ENCODE measurements around the gene MIER2.

MIER2 gene

GRCh38 chr19:281156-281853 is 63.3 kb downstream of the MIER2 start:
- no peaks in the 10 kb centered on the region for H3K9me3 ChIP-seq (replicated peaks in 1 of 11)
- H3K4me3 ChIP-seq, result no peak overlapping the region
- no peaks in the 10 kb centered on the region for H3K27me3 ChIP-seq
- H3K27ac ChIP-seq, result no peak overlapping the region
- H3K36me3 ChIP-seq, result no peaks in the 10 kb centered on the region
- no peaks in the 10 kb centered on the region for H4K20me1 ChIP-seq
- H3K9ac ChIP-seq, result no peak overlapping the region
- no peak for TF ChIP-seq Cebpa-rat (IDR thresholded peaks at IDR 0.05)
- H3K4me1 ChIP-seq, result peaks cover 0 to 9% (median 0%) of the 10 kb centered on the region in 10 experiments; a peak in 6 of 20 replicates
- H3K4me2 ChIP-seq, result no peak overlapping the region

GRCh38 chr19:280541-281009 is 64.0 kb downstream of the MIER2 start:
- H3K27ac ChIP-seq, result no peak overlapping the region
- H3K4me1 ChIP-seq, result peaks cover 0 to 9% (median 0%) of the 10 kb centered on the region in 10 experiments; a peak in 6 of 20 replicates
- no peak for TF ChIP-seq Cebpa-rat (IDR thresholded peaks at IDR 0.05)
- H3K4me2 ChIP-seq, result no peak overlapping the region
- no peaks in the 10 kb centered on the region for H3K36me3 ChIP-seq
- no peaks in the 10 kb centered on the region for H3K27me3 ChIP-seq
- no peaks in the 10 kb centered on the region for H4K20me1 ChIP-seq
- no peaks in the 10 kb centered on the region for H3K9me3 ChIP-seq (replicated peaks in 1 of 11)
- no peak overlapping the region for H3K9ac ChIP-seq
- no peak overlapping the region for H3K4me3 ChIP-seq

DNA sequence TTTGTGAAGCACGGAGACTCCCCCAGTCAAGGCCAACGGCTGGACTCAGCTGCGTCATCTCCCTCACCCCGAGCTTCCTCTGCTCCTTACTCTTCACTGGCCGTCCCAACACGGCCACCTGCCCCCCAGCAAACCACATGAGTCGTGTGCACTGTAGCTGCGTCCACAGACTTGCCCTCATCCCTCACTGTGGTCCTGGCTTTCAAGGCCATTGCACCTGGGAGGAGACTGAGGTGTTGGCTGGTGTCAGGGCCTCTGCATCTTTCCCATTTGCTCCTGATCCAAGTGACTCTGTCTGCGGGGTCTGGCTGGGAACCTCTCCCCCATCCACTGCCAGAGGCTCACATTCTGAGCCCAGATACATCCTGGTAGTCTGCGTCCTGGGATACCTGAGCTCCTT is 64.9 kb downstream of the MIER2 start:
- Histone ChIP-seq H3K4me2 (peak overlapping the region in 5 of 11 experiments; percentile 8 to 29 (median 23); a peak in 3 of 22 replicates), H3K4me1 (peaks cover 0 to 9% (median 0%) of the 10 kb centered on the region in 10 experiments; a peak in 6 of 20 replicates), H3K27ac (no peak overlapping the region), H3K36me3 (no peaks in the 10 kb centered on the region), H4K20me1 (no peaks in the 10 kb centered on the region), H3K9me3 (replicated peaks in 1 of 11) (no peaks in the 10 kb centered on the region), H3K27me3 (no peaks in the 10 kb centered on the region), H3K9ac (no peak overlapping the region), H3K4me3 (no peak overlapping the region)
- no peak for TF ChIP-seq Cebpa-rat (IDR thresholded peaks at IDR 0.05)

GRCh38 chr19:279231-279630 is 65.4 kb downstream of the MIER2 start:
- Histone ChIP-seq H4K20me1 (no peaks in the 10 kb centered on the region), H3K27me3 (no peaks in the 10 kb centered on the region), H3K9ac (no peak overlapping the region), H3K4me1 (peaks cover 0 to 9% (median 0%) of the 10 kb centered on the region in 10 experiments; a peak in 6 of 20 replicates), H3K4me2 (peak overlapping the region in 5 of 11 experiments; percentile 8 to 29 (median 23); a peak in 3 of 22 replicates), H3K4me3 (no peak overlapping the region), H3K9me3 (replicated peaks in 1 of 11) (no peaks in the 10 kb centered on the region), H3K27ac (no peak overlapping the region), H3K36me3 (no peaks in the 10 kb centered on the region)
- TF ChIP-seq Cebpa-rat (IDR thresholded peaks at IDR 0.05), result no peak

DNA sequence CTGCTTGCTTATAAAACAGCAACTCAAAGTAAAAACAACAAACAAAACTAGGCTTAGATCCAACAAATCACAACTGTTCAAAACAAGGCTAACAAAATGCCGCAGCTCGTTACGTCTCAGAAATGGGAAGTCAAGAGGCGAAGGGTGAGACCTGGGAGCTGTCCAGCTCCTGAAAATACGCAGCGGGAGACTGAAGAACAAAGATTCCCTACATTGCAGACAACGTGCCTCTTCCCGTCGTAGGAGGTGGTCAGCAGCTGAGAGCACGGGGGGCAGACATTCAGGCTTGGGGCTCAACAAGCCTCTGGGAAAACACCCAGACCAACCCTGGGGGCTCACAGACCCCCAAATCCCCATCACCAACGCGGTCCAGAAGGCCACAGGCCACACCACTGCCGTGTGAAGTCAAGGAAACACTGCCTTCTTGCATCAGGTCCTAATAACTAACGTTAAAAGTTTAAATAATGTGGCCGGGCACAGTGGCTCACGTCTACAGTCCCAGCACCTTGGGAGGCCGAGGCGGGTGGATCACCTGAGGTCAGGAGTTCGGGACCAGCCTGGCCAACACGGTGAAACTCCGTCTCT is 66.9 kb downstream of the MIER2 start:
- Histone ChIP-seq H3K36me3 (no peaks in the 10 kb centered on the region), H3K4me2 (no peak overlapping the region), H3K4me3 (no peak overlapping the region), H3K4me1 (peaks cover 0 to 12% (median 5%) of the 10 kb centered on the region in 10 experiments; a peak in 12 of 20 replicates), H4K20me1 (no peaks in the 10 kb centered on the region), H3K27me3 (no peaks in the 10 kb centered on the region), H3K9ac (no peak overlapping the region), H3K27ac (no peak overlapping the region), H3K9me3 (replicated peaks in 1 of 11) (no peaks in the 10 kb centered on the region)
- no peak for TF ChIP-seq Cebpa-rat (IDR thresholded peaks at IDR 0.05)

DNA sequence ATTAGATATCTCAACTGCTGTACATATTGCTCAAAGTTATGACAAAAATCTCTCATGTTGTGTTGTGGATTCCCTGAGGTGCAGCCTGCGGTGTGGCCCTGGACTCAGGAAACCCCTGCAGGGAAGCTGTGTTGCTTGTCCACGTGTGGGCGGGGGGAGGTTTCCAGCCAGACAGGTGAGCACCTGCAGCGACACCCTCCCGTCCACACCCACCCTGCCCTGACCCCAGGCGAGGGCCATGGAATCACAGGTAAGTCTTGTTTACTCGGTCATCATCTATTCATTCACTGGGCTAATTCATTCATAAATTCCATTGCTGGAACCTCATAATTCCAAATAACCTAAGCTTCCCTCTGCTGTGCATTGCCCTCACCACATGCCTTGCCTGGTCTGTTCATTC is 67.5 kb downstream of the MIER2 start:
- Histone ChIP-seq H4K20me1 (no peaks in the 10 kb centered on the region), H3K4me1 (peaks cover 0 to 17% (median 10%) of the 10 kb centered on the region in 10 experiments; a peak in 14 of 20 replicates), H3K27me3 (no peaks in the 10 kb centered on the region), H3K4me3 (no peak overlapping the region), H3K4me2 (no peak overlapping the region), H3K9ac (no peak overlapping the region), H3K36me3 (no peaks in the 10 kb centered on the region), H3K9me3 (replicated peaks in 1 of 11) (no peaks in the 10 kb centered on the region), H3K27ac (no peak overlapping the region)
- no peak for TF ChIP-seq Cebpa-rat (IDR thresholded peaks at IDR 0.05)

DNA sequence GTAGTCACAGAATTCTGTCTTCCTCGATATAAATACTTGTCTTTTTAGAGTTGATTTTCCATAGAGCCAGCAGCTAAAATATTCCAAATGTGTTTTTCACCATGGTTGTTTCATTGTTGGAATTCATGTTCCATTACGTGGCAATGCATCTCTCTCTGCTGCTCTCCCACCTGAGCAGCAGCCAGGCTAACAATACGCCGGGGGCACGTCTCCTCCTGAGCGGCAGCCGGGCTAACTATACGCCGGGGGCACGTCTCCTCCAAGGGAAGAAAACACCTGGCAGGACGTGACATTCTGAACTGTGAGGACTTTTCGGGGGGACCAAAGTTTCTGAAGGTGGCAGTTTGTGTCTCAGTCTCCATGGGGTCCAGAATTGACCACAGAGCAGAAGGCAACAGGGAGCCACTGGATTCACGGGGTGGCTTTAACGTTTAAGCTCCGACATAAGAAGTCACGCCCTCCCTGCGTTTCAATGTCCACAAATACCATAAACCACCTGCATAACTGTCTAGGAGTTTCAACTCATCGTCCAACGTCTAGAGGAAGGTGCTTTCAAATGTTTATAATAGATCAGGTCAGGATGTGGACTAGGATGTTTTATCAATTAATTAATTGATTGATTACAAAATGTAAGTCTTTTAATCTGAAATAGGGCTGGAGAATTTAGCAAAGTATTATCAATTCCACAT is 68.5 kb downstream of the MIER2 start:
- Histone ChIP-seq H3K9ac (no peak overlapping the region), H3K27ac (no peak overlapping the region), H3K4me1 (peaks cover 0 to 25% (median 16%) of the 10 kb centered on the region in 10 experiments; a peak in 14 of 20 replicates), H4K20me1 (no peaks in the 10 kb centered on the region), H3K9me3 (replicated peaks in 1 of 11) (no peaks in the 10 kb centered on the region), H3K4me3 (no peak overlapping the region), H3K36me3 (no peaks in the 10 kb centered on the region), H3K27me3 (no peaks in the 10 kb centered on the region), H3K4me2 (no peak overlapping the region)
- no peak for TF ChIP-seq Cebpa-rat (IDR thresholded peaks at IDR 0.05)

DNA sequence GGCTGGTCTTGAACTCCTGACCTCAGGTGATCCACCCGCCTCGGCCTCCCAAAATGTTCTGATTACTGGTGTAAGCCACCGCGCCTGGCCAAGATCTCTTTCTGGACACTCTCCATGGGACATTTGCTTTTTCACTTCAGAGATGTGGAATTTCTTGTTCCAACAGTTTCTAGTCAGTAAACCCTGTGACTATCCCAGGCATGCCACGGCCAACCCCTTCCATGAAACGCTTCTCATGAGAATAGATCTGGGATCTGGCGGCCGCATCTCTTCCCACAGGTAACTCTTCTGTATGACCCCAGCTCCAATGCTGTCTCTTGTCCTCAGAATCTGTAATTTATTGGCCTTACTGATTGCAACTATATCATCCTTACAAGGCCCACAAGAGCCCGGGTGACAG is 69.6 kb downstream of the MIER2 start:
- Histone ChIP-seq H3K27me3 (no peaks in the 10 kb centered on the region), H3K36me3 (no peaks in the 10 kb centered on the region)

GRCh38 chr19:273393-273792 is 71.2 kb downstream of the MIER2 start:
- Histone ChIP-seq H3K36me3 (no peaks in the 10 kb centered on the region), H3K9ac (no peak overlapping the region), H4K20me1 (no peaks in the 10 kb centered on the region), H3K4me2 (no peak overlapping the region; a peak in 1 of 22 replicates), H3K4me1 (peaks cover 0 to 19% (median 14%) of the 10 kb centered on the region in 10 experiments; a peak in 14 of 20 replicates), H3K9me3 (replicated peaks in 1 of 11) (no peaks in the 10 kb centered on the region), H3K27me3 (no peaks in the 10 kb centered on the region), H3K27ac (no peak overlapping the region), H3K4me3 (no peak overlapping the region)
- no peak for TF ChIP-seq Cebpa-rat (IDR thresholded peaks at IDR 0.05)

More for the DNA sequence above, 69.6 kb downstream of the MIER2 start:
- peaks cover 0 to 25% (median 16%) of the 10 kb centered on the region in 10 experiments; a peak in 14 of 20 replicates for H3K4me1 ChIP-seq
- TF ChIP-seq Cebpa-rat (IDR thresholded peaks at IDR 0.05), result no peak
- no peak overlapping the region for H3K9ac ChIP-seq
- no peak overlapping the region for H3K27ac ChIP-seq
- H3K9me3 ChIP-seq (replicated peaks in 1 of 11), result no peaks in the 10 kb centered on the region
- no peaks in the 10 kb centered on the region for H4K20me1 ChIP-seq
- H3K4me2 ChIP-seq, result no peak overlapping the region
- H3K4me3 ChIP-seq, result no peak overlapping the region

Measured in BLaER1 treated with 17β-estradiol and CSF1 and Interleukin-3, amounts not matched to agents 10 nM and 100 nM (cell line).